ENCODE results near the gene AUP1. TPM values are rescaled to one million over a fixed set of nuclear protein-coding genes. Genes with fewer than 3 reads are reported as not detected.

AUP1 gene
- total and polyA plus RNA-seq, 10 of the 15 experiments (the other 5 are each of a cell fraction or from before 2014, with no cell fraction given): 39.1 to 215 (median 138) TPM

GRCh38 chr2:74577448-74577847 is 47.9 kb upstream of the AUP1 start (continued):
- TF ChIP-seq ESRRA (IDR thresholded peaks at IDR 0.05; ENCODE audit: low read length) (no peak), IKZF1 (conservative IDR thresholded peaks at IDR 0.05) (peak; percentile 62), TCF3 (IDR thresholded peaks at IDR 0.05; ENCODE audit: borderline replicate concordance, insufficient read depth, low read depth, low read length) (peak; percentile 68; the same call in 1 of the 2 replicates), CEBPZ (IDR thresholded peaks at IDR 0.05; ENCODE audit: low read depth, low read length) (no peak), ZNF384 (IDR thresholded peaks at IDR 0.05; ENCODE audit: borderline replicate concordance, low read depth, low read length) (no peak), SPI1 (IDR thresholded peaks at IDR 0.05; ENCODE audit: borderline replicate concordance, insufficient read depth, low read depth, low read length) (peak; percentile 57; the same call in 1 of the 2 replicates), ZBTB40 (IDR thresholded peaks at IDR 0.05; ENCODE audit: borderline replicate concordance) (peak; percentile 71; the same call in 1 of the 2 replicates), TCF12 (IDR thresholded peaks at IDR 0.05; ENCODE audit: low read depth, low read length) (peak; percentile 77; the same call in 1 of the 2 replicates), SP1 (IDR thresholded peaks at IDR 0.05; ENCODE audit: low read depth, low read length) (no peak), CREB1 (IDR thresholded peaks at IDR 0.05; ENCODE audit: low read depth) (no peak), ASH2L (IDR thresholded peaks at IDR 0.05; ENCODE audit: borderline replicate concordance, low read depth) (no peak), MTA3 (IDR thresholded peaks at IDR 0.05; ENCODE audit: borderline replicate concordance, low read length) (no peak; the same call in 1 of the 2 replicates), MAX (IDR thresholded peaks at IDR 0.05; ENCODE audit: low read depth, low read length) (no peak), SIX5 (IDR thresholded peaks at IDR 0.05; ENCODE audit: low read depth, low read length, severe bottlenecking) (no peak), EP300 (IDR thresholded peaks at IDR 0.05; ENCODE audit: borderline replicate concordance in 1 of 2, control insufficient read depth in 1 of 2, low read depth in 2 of 2, low read length in 2 of 2) (no peak; a peak in 1 of 4 replicates), NRF1 (conservative IDR thresholded peaks at IDR 0.05; ENCODE audit: low read depth, low read length) (no peak), SUPT20H (IDR thresholded peaks at IDR 0.05; ENCODE audit: borderline replicate concordance, control insufficient read depth, low read depth, low read length) (no peak), IRF4 (IDR thresholded peaks at IDR 0.05; ENCODE audit: low read depth, low read length) (peak; percentile 61; the same call in 1 of the 2 replicates), ETV6 (conservative IDR thresholded peaks at IDR 0.05 in 1 of 2, IDR thresholded peaks at IDR 0.05 in 1 of 2; ENCODE audit: borderline replicate concordance in 1 of 2, low read depth in 1 of 2) (peak in 1 of 2 experiments; percentile 69; a peak in 1 of 4 replicates), ATF3 (IDR thresholded peaks at IDR 0.05; ENCODE audit: borderline replicate concordance, extremely low read depth, low read depth, low read length) (no peak), RBBP5 (conservative IDR thresholded peaks at IDR 0.05) (no peak), FOS (IDR thresholded peaks at IDR 0.05; ENCODE audit: borderline replicate concordance, extremely low read depth, insufficient read length) (no peak), SMC3 (IDR thresholded peaks at IDR 0.05; ENCODE audit: borderline replicate concordance, low read length) (no peak)

Measured in GM12878 (cell line).